HUES6 (cell line): Measurements from ENCODE around the gene ENC1.

Source experiments
- H3K27ac ChIP-seq: 2 replicates; pipeline ENCODE4 v1.7.0; 2013; ENCODE audit warnings: low read depth, mild to moderate bottlenecking, low read length, inconsistent platforms
- H3K27me3 ChIP-seq: 2 replicates; pipeline ENCODE4 v1.6.1; 2013; ENCODE audit warnings: low read length; ENCODE audit not compliant: control insufficient read depth, insufficient read depth
- H3K36me3 ChIP-seq: 2 replicates; pipeline ENCODE4 v1.6.1; 2013; ENCODE audit warnings: low read length; ENCODE audit not compliant: control insufficient read depth, insufficient read depth
- H3K4me1 ChIP-seq: 2 replicates; pipeline ENCODE4 v1.6.1; 2013; ENCODE audit warnings: low read length; ENCODE audit not compliant: control insufficient read depth, insufficient read depth
- H3K4me3 ChIP-seq: 2 replicates; pipeline ENCODE4 v1.5.1; 2013; ENCODE audit warnings: low read depth, low read length
- H3K9ac ChIP-seq: one replicate; pipeline ENCODE4 v1.6.1; 2013; ENCODE audit warnings: mild to moderate bottlenecking, low read length
- H3K9me3 ChIP-seq: 2 replicates; pipeline ENCODE4 v1.6.1; 2013; ENCODE audit warnings: low read depth, low read length; ENCODE audit not compliant: control insufficient read depth, insufficient read depth

The ENC1 gene

GRCh38 chr5:74623748-74624408 is 16.6 kb downstream of the ENC1 start:
- Histone ChIP-seq H3K9ac (no peak overlapping the region), H3K4me1 (peaks cover 41% of the 10 kb centered on the region), H3K9me3 (peaks cover 9% of the 10 kb centered on the region)

GRCh38 chr5:74623006-74623611 is 17.4 kb downstream of the ENC1 start:
- Histone ChIP-seq H3K9ac (no peak overlapping the region), H3K9me3 (peaks cover 9% of the 10 kb centered on the region), H3K4me3 (no peak overlapping the region), H3K27ac (no peak overlapping the region), H3K27me3 (no peaks in the 10 kb centered on the region; the same call in 1 of the 2 replicates), H3K4me1 (peaks cover 36% of the 10 kb centered on the region), H3K36me3 (peaks cover 3% of the 10 kb centered on the region; the same call in 1 of the 2 replicates)

More at GRCh38 chr5:74623748-74624408, 16.6 kb downstream of the ENC1 start:
- Histone ChIP-seq H3K27me3 (no peaks in the 10 kb centered on the region; the same call in 1 of the 2 replicates), H3K36me3 (peaks cover 3% of the 10 kb centered on the region; the same call in 1 of the 2 replicates), H3K27ac (no peak overlapping the region), H3K4me3 (no peak overlapping the region)

- H3K9me3 ChIP-seq: peaks cover 9% of the 10 kb centered on the region
- H3K36me3 ChIP-seq: no peaks in the 10 kb centered on the region
- peaks cover 39% of the 10 kb centered on the region for H3K4me1 ChIP-seq
- no peak overlapping the region for H3K9ac ChIP-seq
- H3K27ac ChIP-seq: no peak overlapping the region
- no peaks in the 10 kb centered on the region; the same call in 1 of the 2 replicates for H3K27me3 ChIP-seq
- 0 out of 2 replicates have a peak overlapping the region, but pooled peaks have one; percentile 2 for H3K4me3 ChIP-seq
These were observed 18.4 kb downstream of the ENC1 start for GRCh38 chr5:74622122-74622521.

- no peak overlapping the region for H3K27ac ChIP-seq
- no peak overlapping the region for H3K9ac ChIP-seq
- no peaks in the 10 kb centered on the region; the same call in 1 of the 2 replicates for H3K27me3 ChIP-seq
- H3K36me3 ChIP-seq: no peaks in the 10 kb centered on the region
- 0 out of 2 replicates have a peak overlapping the region, but pooled peaks have one; percentile 2 for H3K4me3 ChIP-seq
- H3K9me3 ChIP-seq: peaks cover 9% of the 10 kb centered on the region
- peaks cover 41% of the 10 kb centered on the region for H3K4me1 ChIP-seq
These were observed 19.0 kb downstream of the ENC1 start for GRCh38 chr5:74621492-74621891.

- H3K4me3 ChIP-seq: no peak overlapping the region
- no peak overlapping the region for H3K27ac ChIP-seq
- H3K36me3 ChIP-seq: no peaks in the 10 kb centered on the region
- H3K9me3 ChIP-seq: peaks cover 9% of the 10 kb centered on the region
- H3K27me3 ChIP-seq: no peaks in the 10 kb centered on the region; the same call in 1 of the 2 replicates
- no peak overlapping the region for H3K9ac ChIP-seq
- H3K4me1 ChIP-seq: peaks cover 42% of the 10 kb centered on the region
These were observed 21.2 kb downstream of the ENC1 start for GRCh38 chr5:74619308-74619707.

- Histone ChIP-seq H3K27me3 (no peaks in the 10 kb centered on the region; the same call in 1 of the 2 replicates), H3K27ac (no peak overlapping the region), H3K4me1 (peaks cover 41% of the 10 kb centered on the region), H3K4me3 (no peak overlapping the region), H3K9ac (no peak overlapping the region), H3K36me3 (no peaks in the 10 kb centered on the region), H3K9me3 (peaks cover 7% of the 10 kb centered on the region; the same call in 1 of the 2 replicates)
These were observed 22.4 kb downstream of the ENC1 start for GRCh38 chr5:74618106-74618505.

- no peak overlapping the region for H3K27ac ChIP-seq
- peaks cover 7% of the 10 kb centered on the region; the same call in 1 of the 2 replicates for H3K9me3 ChIP-seq
- H3K27me3 ChIP-seq: no peaks in the 10 kb centered on the region; the same call in 1 of the 2 replicates
- H3K9ac ChIP-seq: no peak overlapping the region
- peaks cover 32% of the 10 kb centered on the region for H3K4me1 ChIP-seq
- H3K36me3 ChIP-seq: no peaks in the 10 kb centered on the region
- H3K4me3 ChIP-seq: no peak overlapping the region
These were observed 23.3 kb downstream of the ENC1 start for GRCh38 chr5:74617202-74617601.

- Histone ChIP-seq H3K27me3 (no peaks in the 10 kb centered on the region; the same call in 1 of the 2 replicates), H3K4me3 (no peak overlapping the region), H3K27ac (no peak overlapping the region), H3K36me3 (no peaks in the 10 kb centered on the region), H3K9me3 (peaks cover 7% of the 10 kb centered on the region; the same call in 1 of the 2 replicates), H3K9ac (no peak overlapping the region), H3K4me1 (peaks cover 26% of the 10 kb centered on the region)
These were observed 24.0 kb downstream of the ENC1 start for GRCh38 chr5:74616236-74617146.

GRCh38 chr5:74613283-74613682 is 27.2 kb downstream of the ENC1 start:
- Histone ChIP-seq H3K9me3 (no peaks in the 10 kb centered on the region), H3K36me3 (no peaks in the 10 kb centered on the region), H3K9ac (no peak overlapping the region), H3K4me1 (peaks cover 17% of the 10 kb centered on the region), H3K4me3 (no peak overlapping the region), H3K27me3 (no peaks in the 10 kb centered on the region), H3K27ac (no peak overlapping the region)

- Histone ChIP-seq H3K27me3 (no peaks in the 10 kb centered on the region), H3K9me3 (no peaks in the 10 kb centered on the region), H3K36me3 (no peaks in the 10 kb centered on the region), H3K9ac (no peak overlapping the region), H3K4me1 (peaks cover 9% of the 10 kb centered on the region; the same call in 1 of the 2 replicates), H3K27ac (no peak overlapping the region), H3K4me3 (no peak overlapping the region)
These were observed 28.5 kb downstream of the ENC1 start for GRCh38 chr5:74612045-74612444.
